Stomach (tissue), 4 donors: ENCODE results near the gene PTPRG.

ENCODE experiments used
- CTCF ChIP-seq, 7 experiments: fragments of 450-650 bp in 4 of 7; fragments of 200-600 bp in 3 of 7; sonication (generic) in 3 of 7; IDR thresholded peaks; one replicate each; pipeline ENCODE4 v1.5.1; 2016 to 2019; ENCODE audit warnings: antibody characterized with exemption in 7 of 7, control low read depth in 2 of 7, mild to moderate bottlenecking in 1 of 7
- POLR2A ChIP-seq, 4 donors: fragments of 450-650 bp; IDR thresholded peaks; one replicate each; pipeline ENCODE4 v1.6.1; 2016; ENCODE audit warnings: antibody characterized with exemption in 4 of 4, control low read depth in 2 of 4, mild to moderate bottlenecking in 1 of 4, moderate library complexity in 1 of 4
- POLR2AphosphoS5 ChIP-seq, 3 donors: sonication (generic); formaldehyde crosslinking; IDR thresholded peaks; one replicate each; pipeline ENCODE4 v1.6.1; 2016; ENCODE audit warnings: antibody characterized with exemption in 3 of 3

- TF ChIP-seq CTCF (IDR thresholded peaks at IDR 0.05) = no peak
- TF ChIP-seq POLR2A (IDR thresholded peaks at IDR 0.05) = no peak
- TF ChIP-seq POLR2AphosphoS5 (IDR thresholded peaks at IDR 0.05) = no peak
These were observed 352.9 kb downstream of the PTPRG start for GRCh38 chr3:61914276-61914675.
